ENCODE measurements around the gene CD4. TPM values are rescaled to one million over a fixed set of nuclear protein-coding genes. Genes with fewer than 3 reads are reported as not detected.

The CD4 gene
- total RNA-seq, 4 donors from 2014 or later = 6.6 to 16.2 (median 10.1) TPM

- no peak for DNase-seq (ENCODE audit: extremely low spot score)
- WGBS = 71% methylated on average over 1 of the region's 1 CpG
- Histone ChIP-seq H3K27me3 (no peaks in the 10 kb centered on the region), H3K4me3 (peak overlapping the region in 1 of 4 donors; percentile 61), H3K27ac (replicated peaks in 1 of 4) (peak overlapping the region; percentile 92 to 98 (median 95)), H3K9me3 (no peaks in the 10 kb centered on the region), H3K4me1 (peaks cover 13 to 26% (median 20%) of the 10 kb centered on the region in 4 donors), H3K36me3 (peaks cover 26 to 47% (median 40%) of the 10 kb centered on the region in 4 donors)
- TF ChIP-seq POLR2AphosphoS5 (IDR thresholded peaks at IDR 0.05) = no peak
- no peak for TF ChIP-seq CTCF (IDR thresholded peaks at IDR 0.05)
- no peak for TF ChIP-seq EP300 (IDR thresholded peaks at IDR 0.05)
- no peak for TF ChIP-seq POLR2A (IDR thresholded peaks at IDR 0.05; ENCODE audit: low read depth)
- intact Hi-C loops (cut with DNase I) = no loop called here
Observed at GRCh38 chr12:6853626-6854025, 64.3 kb downstream of the CD4 start.

DNA sequence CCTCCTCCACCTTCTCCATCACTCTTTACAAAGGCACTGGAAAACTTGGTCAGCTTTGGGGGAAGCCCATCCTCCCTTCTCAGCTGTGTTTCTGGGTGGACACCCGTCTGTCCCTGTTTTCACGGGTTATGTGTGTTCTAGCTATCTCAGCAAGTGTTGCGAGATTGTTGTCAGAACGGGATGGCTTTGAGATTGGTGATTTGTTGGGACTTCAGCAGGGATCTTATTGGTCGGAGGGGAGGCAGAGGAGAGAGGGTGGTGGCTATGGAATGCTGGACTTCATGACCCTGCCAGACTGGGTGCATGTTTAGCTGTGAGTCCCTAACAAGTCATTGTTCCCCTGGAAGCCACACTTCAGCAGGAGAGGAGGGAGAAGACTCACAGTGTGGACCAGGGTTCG lies 64.7 kb downstream of the CD4 start:
- intact Hi-C loops (cut with DNase I) = no loop called here
- H3K27me3 ChIP-seq = no peaks in the 10 kb centered on the region
- H3K4me1 ChIP-seq = peaks cover 13 to 26% (median 20%) of the 10 kb centered on the region in 4 donors
- peaks cover 30 to 47% (median 42%) of the 10 kb centered on the region in 4 donors for H3K36me3 ChIP-seq
- no peak overlapping the region for H3K4me3 ChIP-seq
- DNase-seq (ENCODE audit: extremely low spot score) = no peak
- no peak for TF ChIP-seq POLR2AphosphoS5 (IDR thresholded peaks at IDR 0.05)
- no peak for TF ChIP-seq EP300 (IDR thresholded peaks at IDR 0.05)
- no peak for TF ChIP-seq CTCF (IDR thresholded peaks at IDR 0.05)
- no peak for TF ChIP-seq POLR2A (IDR thresholded peaks at IDR 0.05; ENCODE audit: low read depth)
- no peaks in the 10 kb centered on the region for H3K9me3 ChIP-seq
- peak overlapping the region; percentile 92 to 98 (median 95) for H3K27ac ChIP-seq (replicated peaks in 1 of 4)
- WGBS = 73% methylated on average over 6 of the region's 6 CpGs

DNA sequence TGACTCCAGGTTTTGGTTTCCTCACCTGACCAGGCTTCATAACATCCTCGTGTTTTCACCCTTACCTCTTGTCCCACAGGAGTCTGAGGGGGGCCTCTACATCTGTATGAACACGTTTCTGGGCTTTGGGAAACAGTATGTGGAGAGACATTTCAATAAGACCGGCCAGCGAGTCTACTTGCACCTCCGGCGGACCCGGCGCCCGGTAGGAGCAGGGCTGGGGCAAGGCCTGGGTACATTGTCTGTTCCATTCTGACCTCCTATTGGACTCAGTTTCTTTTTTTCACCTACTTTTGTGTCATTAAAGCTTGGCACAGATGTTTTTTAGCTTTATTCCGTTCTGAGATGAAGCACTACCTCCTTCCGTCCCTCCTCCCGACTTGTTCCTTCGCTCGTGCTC lies 66.0 kb downstream of the CD4 start:
- Histone ChIP-seq H3K4me1 (peaks cover 13 to 26% (median 20%) of the 10 kb centered on the region in 4 donors), H3K27me3 (no peaks in the 10 kb centered on the region), H3K4me3 (no peak overlapping the region), H3K36me3 (peaks cover 43 to 56% (median 51%) of the 10 kb centered on the region in 4 donors), H3K27ac (replicated peaks in 1 of 4) (no peak overlapping the region), H3K9me3 (no peaks in the 10 kb centered on the region)
- TF ChIP-seq POLR2AphosphoS5 (IDR thresholded peaks at IDR 0.05) = no peak
- no peak for TF ChIP-seq EP300 (IDR thresholded peaks at IDR 0.05)
- TF ChIP-seq CTCF (IDR thresholded peaks at IDR 0.05) = no peak
- no peak for TF ChIP-seq POLR2A (IDR thresholded peaks at IDR 0.05; ENCODE audit: low read depth)
- intact Hi-C loops (cut with DNase I) = no loop called here
- 93% methylated on average over 14 of the region's 14 CpGs for WGBS
- no peak for DNase-seq (ENCODE audit: extremely low spot score)

DNA sequence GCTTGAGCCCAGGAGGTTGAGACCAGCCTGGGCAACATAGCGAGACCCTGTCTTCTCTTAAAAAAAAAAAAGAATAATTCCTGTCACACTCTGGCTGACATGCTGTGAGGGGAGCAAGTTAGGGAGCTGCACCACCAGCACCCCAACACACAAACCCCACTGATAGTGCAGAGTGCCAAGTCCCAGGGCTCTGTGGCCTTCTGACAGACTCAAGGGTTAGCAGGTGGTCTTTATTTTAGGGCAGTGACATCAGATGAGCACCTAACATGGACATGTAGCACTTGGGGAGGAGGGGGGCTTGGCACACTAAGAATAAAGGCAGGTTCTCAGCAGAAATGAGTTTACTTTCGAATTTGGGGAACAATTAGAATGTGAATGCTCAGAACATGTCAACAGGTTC lies 69.5 kb downstream of the CD4 start:
- Histone ChIP-seq H3K36me3 (peaks cover 63 to 89% (median 86%) of the 10 kb centered on the region in 4 donors), H3K9me3 (no peaks in the 10 kb centered on the region), H3K27ac (replicated peaks in 1 of 4) (no peak overlapping the region), H3K4me1 (peaks cover 0 to 7% (median 2%) of the 10 kb centered on the region in 4 donors), H3K4me3 (no peak overlapping the region), H3K27me3 (no peaks in the 10 kb centered on the region)
- no peak for DNase-seq (ENCODE audit: extremely low spot score)
- WGBS = 94% methylated on average over 2 of the region's 2 CpGs
- TF ChIP-seq EP300 (IDR thresholded peaks at IDR 0.05) (no peak), POLR2A (IDR thresholded peaks at IDR 0.05; ENCODE audit: low read depth) (no peak), POLR2AphosphoS5 (IDR thresholded peaks at IDR 0.05) (no peak), CTCF (IDR thresholded peaks at IDR 0.05) (no peak)
- intact Hi-C loops (cut with DNase I) = no loop called here

DNA sequence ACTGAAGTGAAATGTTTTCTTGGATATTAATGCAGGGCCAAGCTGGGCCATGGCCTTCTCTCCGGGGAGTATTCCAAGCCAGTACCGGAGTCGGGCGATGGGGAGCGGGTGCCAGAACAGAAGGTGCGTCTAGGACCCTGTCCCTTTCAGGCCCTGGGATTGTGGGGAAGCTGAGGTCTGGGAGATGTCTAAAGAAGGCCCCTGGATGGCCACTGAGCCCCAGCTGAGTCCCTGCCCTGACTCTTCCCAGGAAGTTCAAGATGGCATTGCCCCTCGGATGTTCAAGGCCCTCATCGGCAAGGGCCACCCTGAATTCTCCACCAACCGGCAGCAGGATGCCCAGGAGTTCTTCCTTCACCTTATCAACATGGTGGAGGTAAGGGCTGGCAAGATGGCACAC lies 70.8 kb downstream of the CD4 start:
- no peak overlapping the region for H3K4me3 ChIP-seq
- 95% methylated on average over 8 of the region's 9 CpGs for WGBS
- no peaks in the 10 kb centered on the region for H3K27me3 ChIP-seq
- intact Hi-C loops (cut with DNase I) = loop anchor here (5.0 kb wide), 1 partner anchor 47 kb away; no protein-coding TSS in a partner anchor
- no peak for DNase-seq (ENCODE audit: extremely low spot score)
- no peak for TF ChIP-seq POLR2AphosphoS5 (IDR thresholded peaks at IDR 0.05)
- no peak for TF ChIP-seq CTCF (IDR thresholded peaks at IDR 0.05)
- TF ChIP-seq EP300 (IDR thresholded peaks at IDR 0.05) = no peak
- no peak for TF ChIP-seq POLR2A (IDR thresholded peaks at IDR 0.05; ENCODE audit: low read depth)
- peaks cover 71 to 99% (median 99%) of the 10 kb centered on the region in 4 donors for H3K36me3 ChIP-seq
- H3K4me1 ChIP-seq = no peaks in the 10 kb centered on the region
- no peak overlapping the region for H3K27ac ChIP-seq (replicated peaks in 1 of 4)
- no peaks in the 10 kb centered on the region for H3K9me3 ChIP-seq

Measured in esophagus muscularis mucosa (tissue), 4 donors.